Suprapubic skin (tissue), 4 donors: Measurements from ENCODE around the gene ASPDH.

Source experiments
- POLR2A ChIP-seq, 2 donors: fragments of 450-650 bp; IDR thresholded peaks; one replicate each; pipeline ENCODE4 v1.6.1; 2017; ENCODE audit warnings: antibody characterized with exemption in 2 of 2, mild to moderate bottlenecking in 2 of 2, moderate library complexity in 2 of 2
- POLR2AphosphoS5 ChIP-seq, 3 donors: sonication (generic); formaldehyde crosslinking; IDR thresholded peaks; one replicate each; pipeline ENCODE4 v1.6.1; 2017; ENCODE audit warnings: antibody characterized with exemption in 3 of 3

GRCh38 chr19:50546527-50547221, 33.0 kb upstream of the ASPDH start:
- TF ChIP-seq POLR2A (IDR thresholded peaks at IDR 0.05) (no peak), POLR2AphosphoS5 (IDR thresholded peaks at IDR 0.05) (no peak)
